ENCODE measurements around the gene LOC128125822.
A peak's percentile ranks its signal among the peaks of the same experiment; 100 is the strongest.

The LOC128125822 gene

DNA sequence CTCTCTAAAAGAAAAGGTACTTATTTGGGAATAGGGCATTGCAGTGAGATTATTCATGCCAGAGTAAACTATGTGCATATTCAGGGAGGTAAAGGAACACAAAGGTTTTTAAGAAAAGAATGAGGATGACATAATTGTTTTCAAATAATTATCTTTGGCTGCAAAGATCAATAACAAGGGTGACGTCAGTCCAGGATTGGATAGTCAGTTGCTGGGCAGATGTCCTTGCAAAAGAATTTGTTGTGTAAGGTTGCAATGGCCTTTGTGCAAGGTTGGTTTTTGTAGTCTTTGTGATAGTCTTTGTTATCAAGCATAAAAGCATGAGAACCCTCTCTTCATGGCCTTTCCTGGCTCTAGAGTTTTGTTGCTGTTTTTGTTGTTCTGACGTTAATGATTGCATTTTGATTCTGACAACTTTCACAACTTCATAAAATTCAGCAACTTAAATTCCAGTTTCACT, 17.7 kb downstream of the LOC128125822 start:
- Histone ChIP-seq H3K4ac (ENCODE audit: low read depth, low read length) (no peak overlapping the region), H3K27me3 (ENCODE audit: control insufficient read depth, insufficient read depth, low read length) (no peaks in the 10 kb centered on the region), H2AFZ (replicated peaks; ENCODE audit: low read length, poor library complexity) (no peak overlapping the region), H3K4me3 (ENCODE audit: insufficient read depth, low read depth, low read length) (no peak overlapping the region), H2BK5ac (ENCODE audit: low read depth, low read length, poor library complexity, severe bottlenecking) (no peak overlapping the region), H3K9me3 (ENCODE audit: control insufficient read depth, insufficient read depth, low read length) (no peaks in the 10 kb centered on the region), H3K4me2 (ENCODE audit: low read depth, low read length) (no peak overlapping the region), H2BK120ac (ENCODE audit: low read depth, low read length) (no peak overlapping the region), H4K91ac (ENCODE audit: insufficient read depth, low read depth, low read length) (no peak overlapping the region), H3K23ac (ENCODE audit: low read depth, low read length) (no peak overlapping the region), H3K18ac (ENCODE audit: low read depth, low read length) (no peak overlapping the region), H3K9me1 (ENCODE audit: insufficient read depth, low read length) (no peaks in the 10 kb centered on the region), H3K9ac (ENCODE audit: low read depth, low read length) (no peak overlapping the region), H3K27ac (ENCODE audit: insufficient read depth, low read length) (no peak overlapping the region), H2AK5ac (ENCODE audit: low read depth, low read length) (no peak overlapping the region), H3K14ac (replicated peaks; ENCODE audit: low read depth, low read length) (no peak overlapping the region), H4K8ac (ENCODE audit: low read depth in 2 of 2, low read length in 2 of 2) (no peak overlapping the region), H3K36me3 (ENCODE audit: control insufficient read depth, insufficient read depth, low read length) (no peaks in the 10 kb centered on the region), H3K56ac (ENCODE audit: extremely low read depth, insufficient read depth, low read length) (no peak overlapping the region; the same call in 1 of the 2 replicates), H2BK20ac (ENCODE audit: low read depth, low read length) (no peak overlapping the region), H2BK15ac (ENCODE audit: low read depth, low read length) (no peak overlapping the region), H3K79me1 (ENCODE audit: low read depth in 1 of 2, low read length in 2 of 2) (no peaks in the 10 kb centered on the region), H2AK9ac (replicated peaks; ENCODE audit: low read depth, low read length, poor library complexity) (no peak overlapping the region), H4K5ac (ENCODE audit: low read depth, low read length) (no peak overlapping the region), H3K4me1 (ENCODE audit: control insufficient read depth, insufficient read depth, low read length) (no peaks in the 10 kb centered on the region), H4K20me1 (ENCODE audit: insufficient read depth, low read length) (no peaks in the 10 kb centered on the region)
- DNase-seq (no peak), ATAC-seq (ENCODE audit: low read depth) (no peak)
- intact Hi-C loops (cut with micrococcal nuclease) (no loop called here), in situ Hi-C loops (cut with MboI; ENCODE audit: low sequenced_read_pairs) (no loop called here), dilution Hi-C loops (cut with HindIII; ENCODE audit: low sequenced_read_pairs, unreplicated experiment) (no loop called here)
- WGBS, 2 experiments (ENCODE audit: extremely low coverage in 2 of 2, insufficient read length in 1 of 2) = 60% methylated on average over 1 of the region's 2 CpGs; no CpG with 5 or more reads in 1 of the 2 experiments
- CTCF ChIA-PET = no interaction called here
- BruUV-seq (replicated peaks) = no TSS peak
- TF ChIP-seq RFX5 (IDR thresholded peaks at IDR 0.05; ENCODE audit: low read depth, low read length) (peak; percentile 86), MXI1 (IDR thresholded peaks at IDR 0.05; ENCODE audit: borderline replicate concordance, low read depth, low read length) (no peak)
- POLR2A ChIA-PET (ENCODE audit: unreplicated experiment) = no interaction called here

Data from IMR-90 (cell line).